WERI-Rb-1 (cell line): ENCODE measurements around the gene OMG.

Experiments
- DNase-seq: peaks from one replicate; pipeline ENCODE4 v3.0.0-alpha.2; 2020
- H3K27ac ChIP-seq: fragments of 250-450 bp; sonication (Bioruptor Pico); 2 replicates; pipeline ENCODE4 v1.5.1; 2020; ENCODE audit warnings: mild to moderate bottlenecking, moderate library complexity
- H3K27me3 ChIP-seq: fragments of 250-450 bp; sonication (Bioruptor Pico); 2 replicates; pipeline ENCODE4 v1.5.1; 2021; ENCODE audit warnings: mild to moderate bottlenecking, low read depth, moderate library complexity; ENCODE audit not compliant: insufficient read depth, severe bottlenecking
- H3K36me3 ChIP-seq: fragments of 250-450 bp; sonication (Bioruptor Pico); 2 replicates; pipeline ENCODE4 v1.5.1; 2020; ENCODE audit warnings: mild to moderate bottlenecking, moderate library complexity
- H3K4me3 ChIP-seq: 2 replicates; pipeline ENCODE4 v1.5.1; 2011; ENCODE audit warnings: low read depth, mild to moderate bottlenecking, control low read depth, low read length
- H3K9me3 ChIP-seq: fragments of 250-450 bp; sonication (Bioruptor Pico); 2 replicates; pipeline ENCODE4 v1.5.1; 2021; ENCODE audit warnings: mild to moderate bottlenecking, moderate library complexity; ENCODE audit not compliant: severe bottlenecking
- CTCF ChIP-seq: IDR thresholded peaks from 2 replicates; pipeline ENCODE4 v1.5.1; 2011; ENCODE audit warnings: low read depth, mild to moderate bottlenecking, control low read depth, inconsistent platforms, low read length

The OMG gene

GRCh38 chr17:31299624-31300023 is 2.6 kb upstream of the OMG start:
- H3K4me3 ChIP-seq: no peak overlapping the region
- DNase-seq: no peak
- no peaks in the 10 kb centered on the region; the same call in 1 of the 2 replicates for H3K36me3 ChIP-seq
- H3K27ac ChIP-seq: no peak overlapping the region
- no peaks in the 10 kb centered on the region for H3K27me3 ChIP-seq
- H3K9me3 ChIP-seq: no peaks in the 10 kb centered on the region
- no peak for TF ChIP-seq CTCF

GRCh38 chr17:31296142-31296541 is 897 bp downstream of the OMG start:
- H3K36me3 ChIP-seq: peaks cover 6% of the 10 kb centered on the region
- no peak overlapping the region for H3K27ac ChIP-seq
- DNase-seq: no peak
- TF ChIP-seq CTCF: no peak
- H3K4me3 ChIP-seq: no peak overlapping the region
- H3K9me3 ChIP-seq: no peaks in the 10 kb centered on the region
- H3K27me3 ChIP-seq: no peaks in the 10 kb centered on the region

GRCh38 chr17:31295489-31295871 is 1.6 kb downstream of the OMG start:
- Histone ChIP-seq H3K27me3 (no peaks in the 10 kb centered on the region), H3K9me3 (no peaks in the 10 kb centered on the region), H3K36me3 (peaks cover 6% of the 10 kb centered on the region), H3K27ac (no peak overlapping the region), H3K4me3 (no peak overlapping the region)
- no peak for TF ChIP-seq CTCF
- DNase-seq: no peak

- Histone ChIP-seq H3K27ac (no peak overlapping the region), H3K4me3 (no peak overlapping the region), H3K27me3 (no peaks in the 10 kb centered on the region), H3K36me3 (peaks cover 6% of the 10 kb centered on the region), H3K9me3 (no peaks in the 10 kb centered on the region)
- no peak for TF ChIP-seq CTCF
- DNase-seq: no peak
Observed at GRCh38 chr17:31294820-31295488, 2.1 kb downstream of the OMG start.

GRCh38 chr17:31294231-31294630 is 2.8 kb downstream of the OMG start:
- no peaks in the 10 kb centered on the region for H3K9me3 ChIP-seq
- peaks cover 6% of the 10 kb centered on the region for H3K36me3 ChIP-seq
- H3K27ac ChIP-seq: no peak overlapping the region
- no peaks in the 10 kb centered on the region for H3K27me3 ChIP-seq
- DNase-seq: no peak
- H3K4me3 ChIP-seq: no peak overlapping the region
- no peak for TF ChIP-seq CTCF

GRCh38 chr17:31293581-31293980 is 3.5 kb downstream of the OMG start:
- no peaks in the 10 kb centered on the region for H3K9me3 ChIP-seq
- no peak for DNase-seq
- no peak for TF ChIP-seq CTCF
- no peak overlapping the region for H3K27ac ChIP-seq
- no peak overlapping the region for H3K4me3 ChIP-seq
- no peaks in the 10 kb centered on the region for H3K27me3 ChIP-seq
- peaks cover 6% of the 10 kb centered on the region for H3K36me3 ChIP-seq
